ENCODE measurements around the gene ALAD.
"Not testable (repeated sequence)": the region's sequence is repeated elsewhere in the genome, so short reads cannot be mapped to it uniquely, and the experiment has no call there.

The ALAD gene

DNA sequence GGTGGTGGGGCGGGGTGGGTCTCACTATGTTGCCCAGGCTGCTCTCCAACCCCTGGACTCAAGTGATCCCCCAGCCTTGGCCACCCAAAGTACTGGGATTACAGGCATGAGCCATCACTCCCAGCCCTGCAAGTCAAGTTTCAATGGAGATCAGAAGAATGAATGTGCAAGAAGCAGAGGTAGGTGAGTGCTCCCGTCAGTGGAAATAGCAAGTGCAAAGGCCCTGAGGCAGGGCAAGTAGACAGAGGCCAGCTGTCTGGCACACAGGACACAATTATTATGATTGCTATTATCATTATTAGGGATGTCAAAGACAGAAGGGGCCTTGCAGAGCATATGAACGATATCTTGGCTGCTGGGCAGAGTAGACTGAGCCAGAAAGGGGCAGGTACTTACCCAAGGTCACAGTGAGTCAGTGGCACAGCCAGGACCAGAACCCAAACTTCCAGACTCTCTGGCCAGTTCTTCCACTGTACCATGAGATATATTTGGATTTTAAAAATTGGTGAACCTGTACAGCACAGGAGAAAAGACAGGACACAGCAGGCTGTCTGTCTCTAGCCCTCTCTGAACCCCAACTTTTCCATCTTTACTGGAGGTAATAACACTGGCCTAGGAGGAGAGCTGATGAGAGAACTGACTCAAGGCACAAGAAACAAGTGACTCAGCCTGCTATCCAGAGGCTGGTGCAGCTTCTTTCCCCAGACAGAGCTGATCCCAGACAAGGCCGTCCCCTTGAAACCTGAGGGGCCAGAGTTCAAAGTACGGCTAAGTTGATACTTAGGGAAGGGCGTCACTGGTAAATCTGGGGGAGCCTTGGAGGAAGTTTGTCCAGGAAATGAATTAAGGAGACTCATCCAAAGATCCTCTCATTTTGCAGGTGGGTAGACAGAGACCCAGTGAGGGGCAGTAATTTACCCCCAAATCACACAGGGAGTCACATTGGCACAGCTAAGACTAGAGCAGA lies 25.7 kb downstream of the ALAD start:
- no peak for DNase-seq (ENCODE audit: extremely low read depth in 1 of 2, low read depth in 1 of 2)

DNA sequence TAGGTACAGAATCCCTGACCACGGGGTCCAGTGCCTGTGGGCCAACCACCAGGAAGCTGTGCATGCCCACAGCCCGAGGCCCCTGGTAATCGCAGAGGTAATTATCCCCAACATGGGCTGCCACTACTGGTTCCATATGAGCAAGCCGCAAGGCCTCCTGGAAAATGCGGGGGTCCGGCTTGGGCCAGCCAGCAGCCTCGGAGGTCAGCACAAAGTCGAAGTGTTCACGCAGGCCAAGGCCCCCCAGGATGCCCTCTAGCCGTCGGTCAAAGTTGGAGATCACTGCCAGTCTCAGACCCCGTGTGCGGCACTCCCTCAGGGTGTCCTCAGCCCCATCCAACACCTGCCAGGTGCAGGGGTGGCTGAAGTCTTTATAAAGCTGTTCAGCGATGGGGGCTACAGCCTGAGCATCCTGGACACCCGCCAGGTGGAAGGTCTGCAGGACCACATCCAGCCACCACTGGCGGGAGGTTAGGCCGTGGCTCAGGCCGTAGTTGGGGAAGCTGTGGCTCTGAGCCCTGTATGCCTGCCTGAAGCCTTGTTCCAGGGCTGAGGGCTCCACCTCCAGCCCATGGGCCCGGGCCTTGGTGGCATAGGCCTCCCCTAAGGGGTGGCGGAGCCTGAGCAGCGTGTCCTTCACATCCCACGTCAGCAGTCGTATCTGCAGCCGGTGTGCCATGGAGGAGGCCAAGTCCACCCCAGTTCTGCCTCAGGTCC lies 27.2 kb downstream of the ALAD start:
- DNase-seq (ENCODE audit: extremely low read depth in 1 of 2, low read depth in 1 of 2) = no peak

DNA sequence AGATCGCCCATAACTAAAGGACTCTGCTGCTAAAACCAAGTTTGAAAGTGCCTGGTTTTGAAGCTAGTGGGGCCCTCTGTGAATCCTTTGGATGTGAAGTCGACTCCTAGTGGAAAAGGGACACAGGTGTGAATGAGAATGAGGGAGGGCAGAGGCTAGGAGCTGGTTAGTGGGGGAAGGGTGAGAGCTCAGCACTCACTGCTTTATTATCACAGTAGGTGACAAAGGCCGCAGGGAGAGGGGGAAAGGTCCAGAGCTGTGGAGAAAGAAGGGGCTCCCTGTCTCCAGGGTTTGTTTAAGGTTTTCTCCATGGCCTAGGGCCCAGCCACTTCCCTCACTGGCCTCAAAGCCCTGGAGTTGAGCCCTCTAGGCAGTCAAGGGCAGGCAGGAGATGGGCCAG lies 27.8 kb downstream of the ALAD start:
- DNase-seq (ENCODE audit: extremely low read depth in 1 of 2, low read depth in 1 of 2) = no peak

DNA sequence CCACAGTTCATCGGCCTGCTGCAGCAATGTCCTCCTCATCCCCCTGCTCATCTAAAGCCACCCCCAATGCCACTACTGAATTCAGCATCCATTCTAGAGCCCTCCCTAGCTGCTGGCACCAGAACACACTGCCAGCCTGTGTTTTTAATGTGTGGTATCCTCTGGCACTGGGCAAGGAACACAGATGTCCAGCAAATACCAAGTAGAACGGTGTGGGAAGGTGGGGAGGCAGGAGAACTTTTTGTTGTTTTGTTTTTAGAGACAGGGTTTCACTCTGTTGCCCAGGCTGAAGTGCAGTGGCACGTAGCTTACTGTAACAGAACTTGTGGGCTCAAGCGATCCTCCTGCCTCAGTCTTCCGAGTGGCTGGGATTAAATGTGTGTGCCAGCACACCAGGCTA lies 29.0 kb downstream of the ALAD start:
- DNase-seq (ENCODE audit: extremely low read depth in 1 of 2, low read depth in 1 of 2) = no peak

DNA sequence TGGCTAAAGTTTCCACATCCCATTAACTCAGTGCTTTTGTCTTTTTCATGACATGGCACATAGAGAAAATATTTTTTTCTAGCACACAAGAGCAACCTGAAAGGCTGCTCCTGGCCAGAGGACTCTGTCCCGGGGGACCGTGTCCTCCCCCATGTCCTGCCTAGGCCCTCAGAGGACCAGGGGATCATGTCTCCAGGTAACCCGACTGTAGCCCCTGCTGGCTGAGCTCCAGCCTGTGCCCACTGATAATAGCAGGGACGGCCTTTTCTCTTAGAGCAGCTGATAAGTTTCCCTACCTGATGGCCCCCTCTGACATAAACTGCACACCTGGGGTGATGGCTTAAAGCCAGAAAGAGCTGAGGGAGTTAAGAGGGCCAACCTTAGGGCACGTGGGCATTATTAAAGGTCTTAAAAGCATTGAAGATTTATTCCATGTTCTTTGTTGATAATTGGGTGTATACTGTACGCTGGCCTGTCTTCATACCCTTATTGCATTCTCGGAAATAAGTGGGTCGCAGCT lies 30.2 kb downstream of the ALAD start:
- no peak for DNase-seq (ENCODE audit: extremely low read depth in 1 of 2, low read depth in 1 of 2)

DNA sequence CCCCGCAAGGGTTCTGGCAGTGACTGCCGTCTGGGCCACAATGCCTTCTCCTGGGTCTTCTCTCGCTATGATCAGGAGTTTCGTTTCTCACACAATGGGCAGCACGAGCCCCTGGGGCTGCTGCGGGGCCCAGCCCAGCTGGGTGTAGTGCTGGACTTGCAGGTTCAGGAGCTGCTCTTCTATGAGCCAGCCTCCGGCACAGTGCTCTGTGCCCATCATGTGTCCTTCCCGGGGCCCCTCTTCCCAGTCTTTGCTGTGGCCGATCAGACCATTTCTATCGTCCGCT lies 31.3 kb downstream of the ALAD start:
- no peak for DNase-seq (ENCODE audit: extremely low read depth in 1 of 2, low read depth in 1 of 2)

DNA sequence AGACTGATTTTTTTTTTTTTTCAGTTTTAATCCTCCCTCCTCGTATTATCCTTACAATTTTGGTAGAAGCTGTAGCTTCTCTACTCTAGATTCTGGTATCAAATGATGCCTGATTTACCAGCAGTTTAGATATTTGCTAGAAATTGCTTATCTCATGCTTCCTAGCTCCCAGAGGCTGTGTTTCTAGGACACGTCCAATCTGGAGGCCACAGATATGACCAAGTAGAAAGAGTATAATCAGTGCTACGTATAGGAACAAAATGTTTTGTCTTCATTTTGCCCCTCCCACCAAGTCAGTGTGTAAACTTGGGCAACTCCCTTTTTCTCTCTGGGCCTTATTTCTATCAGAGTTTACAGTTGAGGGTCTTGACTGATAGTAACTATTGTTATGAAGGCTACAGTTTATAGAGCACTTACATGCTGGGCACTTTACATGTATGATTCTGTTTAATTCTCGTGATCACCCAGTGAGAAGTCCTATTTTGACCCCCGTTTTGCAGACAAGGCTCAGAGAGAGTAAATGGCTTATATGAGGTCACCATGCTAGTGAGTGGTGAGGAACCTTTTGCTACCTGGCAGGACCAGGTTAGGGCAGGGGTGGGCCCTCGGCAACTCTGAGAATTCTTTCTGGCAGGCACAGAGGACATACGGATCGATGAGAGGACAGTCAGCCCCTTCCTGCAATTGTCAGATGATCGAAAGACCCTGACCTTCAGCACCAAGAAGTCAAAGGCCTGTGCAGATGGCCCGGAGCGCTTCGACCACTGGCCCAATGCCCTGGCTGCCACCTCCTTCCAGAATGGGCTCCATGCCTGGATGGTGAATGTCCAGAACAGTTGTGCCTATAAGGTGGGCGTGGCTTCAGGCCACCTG lies 31.9 kb downstream of the ALAD start:
- no peak for DNase-seq (ENCODE audit: extremely low read depth in 1 of 2, low read depth in 1 of 2)

DNA sequence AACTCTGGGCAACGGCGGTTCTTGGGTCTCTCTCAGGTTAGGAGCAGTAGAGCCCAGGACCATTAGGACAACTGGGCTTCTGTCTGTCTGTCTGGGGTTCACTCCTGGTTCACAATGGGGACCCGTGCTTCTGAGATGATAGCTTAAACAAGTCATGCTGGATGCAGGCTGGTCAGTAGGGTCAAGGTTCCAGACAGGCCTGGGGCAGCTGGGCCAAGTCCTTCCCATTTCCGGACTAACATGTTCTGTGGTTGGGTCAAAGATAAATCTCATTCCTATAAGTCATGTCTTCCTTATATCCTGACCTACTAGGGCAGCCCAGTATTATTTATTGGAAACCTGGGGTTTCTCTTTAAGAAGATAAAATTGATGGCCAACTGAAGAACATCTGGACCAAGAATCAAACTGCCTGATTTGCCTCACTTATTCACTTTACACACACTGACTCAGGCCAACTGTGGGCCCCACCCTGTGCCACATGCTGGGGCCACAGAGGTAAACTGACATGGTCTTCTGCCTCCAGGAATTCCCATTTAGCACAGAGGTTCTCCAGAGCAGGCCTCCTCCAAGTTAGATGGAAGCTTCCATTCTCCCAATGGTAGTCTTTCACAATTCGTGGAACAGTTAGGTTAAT lies 32.6 kb downstream of the ALAD start:
- DNase-seq (ENCODE audit: extremely low read depth in 1 of 2, low read depth in 1 of 2) = no peak

DNA sequence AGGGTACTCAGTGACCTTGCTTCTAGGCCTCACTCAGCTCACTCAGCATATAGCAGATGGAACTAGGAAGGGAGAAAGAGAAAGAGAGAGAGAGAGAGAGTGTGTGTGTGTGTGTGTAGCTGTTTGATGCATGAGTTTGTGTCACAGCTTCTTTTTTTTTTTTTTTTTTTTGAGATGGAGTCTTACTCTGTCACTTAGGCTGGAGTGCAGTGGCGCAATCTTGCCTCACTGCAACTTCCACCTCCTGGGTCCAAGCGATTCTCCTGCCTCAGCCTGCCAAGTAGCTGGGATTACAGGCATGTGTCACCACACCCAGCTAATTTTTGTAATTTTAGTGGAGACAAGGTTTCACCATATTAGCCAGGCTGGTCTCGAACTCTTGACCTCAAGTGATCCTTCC lies 35.4 kb downstream of the ALAD start:
- not testable (repeated sequence) for DNase-seq (ENCODE audit: extremely low read depth in 1 of 2, low read depth in 1 of 2)

DNA sequence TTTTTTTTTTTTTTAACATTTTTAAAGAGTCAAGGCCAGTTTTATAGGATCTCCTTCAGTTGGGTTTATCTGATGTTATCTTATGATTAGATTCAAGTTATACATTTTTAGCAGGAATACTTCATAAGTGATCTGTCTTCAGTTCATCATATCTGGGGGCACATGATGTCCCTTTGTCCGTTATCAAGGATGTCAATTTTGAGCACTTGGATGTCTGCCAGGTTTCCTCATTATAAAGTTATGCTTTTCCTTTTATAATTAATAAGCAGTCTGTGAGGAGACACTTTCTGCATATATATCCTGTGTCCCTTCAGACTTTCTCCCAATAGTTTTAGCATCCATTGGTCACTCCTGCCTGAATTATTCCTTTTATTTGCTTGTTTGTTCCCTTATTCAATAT lies 36.1 kb downstream of the ALAD start:
- DNase-seq (ENCODE audit: extremely low read depth in 1 of 2, low read depth in 1 of 2) = no peak

DNA sequence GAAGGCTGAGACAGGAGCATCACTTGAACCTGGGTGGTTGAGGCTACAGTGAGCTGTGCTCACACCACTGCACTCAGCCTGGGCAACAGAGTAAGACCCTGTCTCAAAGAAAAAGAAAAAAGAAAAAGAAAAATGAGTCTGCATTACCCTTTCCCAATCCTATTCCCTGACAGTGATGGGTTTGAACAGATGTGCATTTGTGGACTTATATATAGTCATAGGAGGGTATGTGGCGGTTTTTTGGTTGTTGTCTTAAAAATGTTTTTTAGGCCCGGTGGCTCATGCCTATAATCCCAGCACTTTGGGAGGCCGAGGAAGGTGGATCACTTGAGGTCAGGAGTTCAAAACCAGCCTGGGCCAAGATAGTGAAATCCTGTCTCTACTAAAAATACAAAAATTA lies 37.7 kb downstream of the ALAD start:
- DNase-seq (ENCODE audit: extremely low read depth in 1 of 2, low read depth in 1 of 2) = no peak

DNA sequence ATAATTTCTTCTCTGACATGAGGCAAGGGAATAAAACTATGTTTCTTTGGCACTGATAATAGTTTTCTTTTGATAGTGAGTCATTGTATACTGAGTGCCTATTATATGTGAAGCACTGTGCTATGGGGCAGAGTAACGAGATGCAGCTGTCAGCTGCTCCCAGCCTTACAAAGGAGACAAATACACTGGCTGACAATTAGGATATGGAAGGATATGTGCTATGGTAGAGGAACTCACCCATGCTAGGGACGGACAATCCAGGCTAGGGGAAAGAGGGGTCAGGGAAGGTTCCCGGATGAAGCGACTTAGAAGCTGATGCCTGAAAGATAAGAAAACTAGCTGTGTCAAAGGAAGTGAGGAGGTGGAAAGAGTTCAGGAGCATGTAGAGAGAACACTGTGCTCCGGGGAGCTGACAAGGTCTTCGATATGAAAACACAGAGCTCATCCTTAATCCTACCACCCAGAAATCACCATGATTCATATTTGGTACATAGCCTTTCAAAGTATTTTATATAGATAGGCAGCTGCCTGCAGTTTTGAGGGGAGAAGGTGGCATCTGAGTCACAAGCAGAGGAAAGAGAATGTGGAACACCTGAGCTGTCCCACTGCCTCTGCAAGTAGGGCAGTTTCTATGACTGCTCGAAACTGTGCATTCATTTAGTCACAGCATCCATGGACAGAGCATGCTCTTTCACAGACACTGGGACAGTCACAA lies 39.6 kb downstream of the ALAD start:
- DNase-seq (ENCODE audit: extremely low read depth in 1 of 2, low read depth in 1 of 2) = no peak

DNA sequence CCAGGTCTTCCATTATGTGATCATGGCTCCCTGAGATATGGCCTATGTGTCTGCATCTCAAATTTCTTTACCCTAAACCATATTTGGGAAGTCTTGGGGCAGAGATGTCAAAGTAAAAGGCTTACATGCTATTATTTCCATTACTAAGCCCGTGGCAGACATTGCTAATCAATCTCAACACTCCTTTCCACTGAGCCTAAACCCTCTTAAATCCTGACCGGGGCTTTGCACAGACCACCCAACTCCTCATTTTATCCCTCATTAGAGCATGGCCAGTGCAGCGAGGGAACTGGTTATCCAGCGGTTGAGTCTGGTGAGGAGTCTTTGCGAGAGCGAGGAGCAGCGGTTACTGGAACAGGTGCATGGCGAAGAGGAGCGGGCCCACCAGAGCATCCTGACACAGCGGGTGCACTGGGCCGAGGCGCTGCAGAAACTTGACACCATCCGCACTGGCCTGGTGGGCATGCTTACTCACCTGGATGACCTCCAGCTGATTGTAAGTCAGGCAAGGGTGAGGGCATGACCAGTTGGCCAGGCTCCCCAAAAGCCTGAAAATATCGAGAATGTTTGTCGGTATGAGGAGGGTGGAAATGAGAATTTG lies 40.7 kb downstream of the ALAD start:
- DNase-seq (ENCODE audit: extremely low read depth in 1 of 2, low read depth in 1 of 2) = no peak

DNA sequence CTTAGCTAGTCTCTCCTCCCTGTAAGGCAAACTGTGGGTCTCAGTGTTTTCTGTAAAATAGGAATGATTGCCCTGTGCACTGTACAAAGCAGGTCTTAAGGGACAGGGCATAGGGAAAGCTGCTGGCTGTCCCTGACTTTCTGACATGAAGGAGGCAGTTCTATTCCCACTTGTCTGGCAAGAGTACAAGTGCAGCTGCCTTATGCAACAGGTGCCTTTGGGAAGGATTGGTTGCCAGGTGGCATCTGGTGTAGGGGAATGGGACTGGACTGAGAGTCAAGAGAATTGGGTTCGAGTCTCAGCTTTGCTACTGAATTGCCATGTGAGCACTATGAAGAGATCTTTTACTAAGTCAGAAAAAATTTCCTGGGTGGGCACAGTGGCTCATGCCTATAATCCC lies 41.7 kb downstream of the ALAD start:
- no peak for DNase-seq (ENCODE audit: extremely low read depth in 1 of 2, low read depth in 1 of 2)

DNA sequence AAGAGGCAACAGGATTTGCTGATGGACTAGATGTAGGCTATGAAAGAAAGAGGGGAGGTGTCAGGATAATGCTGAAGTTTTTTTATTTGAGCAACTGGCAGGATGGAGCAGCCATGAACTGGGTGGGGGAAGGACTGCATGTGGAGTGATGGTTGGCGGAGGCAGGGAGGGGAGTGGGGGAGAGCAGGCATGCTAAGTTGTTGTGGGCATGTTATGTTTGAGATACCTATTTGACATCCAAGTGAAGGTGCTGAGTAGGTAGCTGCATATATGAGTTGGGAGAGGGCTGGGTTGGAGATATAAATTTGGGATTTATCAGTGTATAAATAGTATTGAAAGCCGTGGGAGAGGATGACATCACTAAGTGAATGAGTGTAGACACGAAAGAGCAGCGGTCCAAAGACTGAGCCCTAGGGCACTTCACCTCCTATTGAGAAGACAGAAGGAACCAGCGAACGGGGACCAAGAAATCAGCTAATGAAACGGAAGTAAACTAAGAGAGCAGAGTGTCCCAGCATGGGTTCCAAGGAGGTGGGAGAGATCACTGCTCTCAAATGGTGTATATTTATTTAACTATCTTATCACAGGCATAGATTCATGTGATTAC lies 44.3 kb downstream of the ALAD start:
- no peak for DNase-seq (ENCODE audit: extremely low read depth in 1 of 2, low read depth in 1 of 2)

DNA sequence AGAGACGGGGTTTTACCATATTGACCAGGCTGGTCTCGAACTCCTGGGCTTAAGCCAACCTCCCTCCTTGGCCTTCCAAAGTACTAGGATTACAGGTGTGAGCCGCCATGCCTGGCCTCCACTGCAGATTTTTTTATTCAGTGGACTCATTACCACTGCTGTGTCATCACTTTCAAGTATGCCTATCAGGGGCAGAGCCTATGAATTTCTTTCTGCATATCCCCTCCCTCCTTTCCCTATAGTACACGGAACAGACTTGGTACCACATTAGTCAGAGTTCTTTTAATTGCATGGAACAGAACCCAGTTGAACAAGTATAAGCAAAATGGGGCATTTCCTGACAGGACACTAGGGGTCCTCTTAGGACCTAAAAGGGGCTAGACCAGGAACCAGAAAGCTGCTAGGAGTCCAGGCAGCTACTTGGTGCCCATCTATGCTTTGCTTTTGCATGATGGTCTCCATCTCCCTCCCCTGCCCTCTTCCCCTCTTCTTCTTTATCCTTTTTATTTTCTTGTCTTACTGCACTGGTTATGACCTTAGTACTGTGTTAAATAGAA lies 46.0 kb downstream of the ALAD start:
- no peak for DNase-seq (ENCODE audit: extremely low read depth in 1 of 2, low read depth in 1 of 2)

DNA sequence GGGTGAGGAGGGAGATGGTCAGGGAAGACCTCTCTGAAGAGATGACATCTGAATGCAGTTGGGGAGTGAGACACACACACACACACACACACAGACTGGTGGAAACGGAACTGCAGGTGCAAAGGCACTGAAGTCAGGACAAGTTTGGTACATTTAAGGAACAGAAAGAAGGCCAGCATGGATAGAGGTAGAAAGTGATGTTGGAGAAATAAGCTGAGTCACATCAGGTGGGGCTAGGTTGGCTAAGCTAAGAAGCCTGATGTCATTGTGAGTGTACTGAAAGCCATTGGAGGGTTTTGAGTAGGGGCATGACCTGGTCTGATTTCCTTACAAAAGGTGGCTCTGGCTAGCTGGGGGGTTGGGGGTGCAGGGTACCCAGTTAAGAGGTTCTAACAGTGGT lies 48.7 kb downstream of the ALAD start:
- no peak for DNase-seq (ENCODE audit: extremely low read depth in 1 of 2, low read depth in 1 of 2)

DNA sequence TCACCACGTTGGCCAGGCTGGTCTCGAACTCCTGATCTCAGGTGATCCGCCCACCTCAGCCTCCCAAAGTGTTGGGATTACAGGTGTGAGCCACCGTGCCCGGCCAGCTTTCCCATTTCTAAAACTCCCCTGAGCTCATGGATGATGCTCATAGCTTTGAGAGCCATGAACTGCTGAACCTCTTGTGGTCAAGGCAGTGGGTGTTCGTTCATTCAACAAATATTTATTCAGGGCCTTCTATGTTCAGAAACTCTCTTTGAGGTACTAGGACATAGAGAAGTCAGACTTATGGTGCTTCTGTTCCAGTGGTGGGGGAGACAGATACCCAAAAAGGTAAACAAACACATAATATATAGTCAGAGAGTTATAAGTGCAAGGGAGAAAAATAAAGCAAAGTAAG lies 49.1 kb downstream of the ALAD start:
- DNase-seq (ENCODE audit: extremely low read depth in 1 of 2, low read depth in 1 of 2) = no peak

DNA sequence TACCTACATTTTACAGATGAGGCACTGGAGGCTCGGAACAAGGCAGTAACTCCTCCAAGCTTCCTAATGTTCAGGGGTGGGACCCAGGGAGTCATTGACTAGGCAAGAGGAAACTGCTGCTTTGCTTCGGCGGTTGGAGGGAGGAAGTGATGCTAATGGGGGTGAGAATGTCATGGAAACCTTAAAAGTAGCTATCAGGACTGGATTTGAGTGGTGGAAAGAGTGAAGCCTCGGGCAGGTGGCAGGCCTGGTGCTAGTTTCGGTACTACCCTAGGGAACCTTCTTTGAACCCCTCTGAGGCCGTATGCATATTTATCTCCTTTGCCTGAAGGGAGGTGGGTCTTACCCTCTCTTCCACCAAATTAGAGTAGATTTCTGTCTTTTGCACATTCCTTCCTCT lies 50.1 kb downstream of the ALAD start:
- DNase-seq (ENCODE audit: extremely low read depth in 1 of 2, low read depth in 1 of 2) = no peak

Measured in stimulated activated CD8-positive, alpha-beta memory T cell treated with anti-CD3 and anti-CD28 coated beads, Interleukin-7, amount 100 ng/mL, for 48 hours (primary cell).